GM19455 (cell line): Measurements from ENCODE around the gene TMEM198.

Experiments
- ATAC-seq: cut with Tn5 transposase; IDR thresholded peaks from one replicate; pipeline ENCODE4 v1.9.1; 2021; ENCODE audit not compliant: unreplicated experiment

TMEM198 gene

GRCh38 chr2:219543596-219544358 lies at the start of gene TMEM198, which contains the start of gene CHPF:
TSS of gene TMEM198 (plus strand) at chr2:219544028. CDS start at chr2:219544728, 700 bp downstream.
TSS of gene CHPF (minus strand) at chr2:219543809. CDS start at chr2:219543538, 271 bp downstream.
- ATAC-seq, result peak; percentile 74

- ATAC-seq, result no peak
These were observed 48.8 kb upstream of the TMEM198 start for GRCh38 chr2:219494952-219495530.

GRCh38 chr2:219495531-219496122 lies 48.2 kb upstream of the TMEM198 start:
- ATAC-seq, result no peak

- ATAC-seq, result no peak
These were observed 47.5 kb upstream of the TMEM198 start for GRCh38 chr2:219496247-219496824.

- ATAC-seq, result no peak
These were observed 46.9 kb upstream of the TMEM198 start for GRCh38 chr2:219496825-219497494.

- ATAC-seq, result peak; percentile 24
These were observed 46.1 kb upstream of the TMEM198 start for GRCh38 chr2:219497495-219498279.

GRCh38 chr2:219498280-219499057 lies 45.4 kb upstream of the TMEM198 start, which contains the start of gene GMPPA:
TSS of gene GMPPA (plus strand) at chr2:219498891. CDS start at chr2:219499976, 1,085 bp downstream.
- ATAC-seq, result peak; percentile 94

- peak; percentile 4 for ATAC-seq
These were observed 44.8 kb upstream of the TMEM198 start for GRCh38 chr2:219499058-219499307.

GRCh38 chr2:219499555-219499954 lies 44.3 kb upstream of the TMEM198 start:
- ATAC-seq, result no peak

GRCh38 chr2:219500135-219500534 lies 43.7 kb upstream of the TMEM198 start:
- ATAC-seq, result no peak

- no peak for ATAC-seq
These were observed 42.0 kb upstream of the TMEM198 start for GRCh38 chr2:219501849-219502248.

- ATAC-seq, result no peak
These were observed 41.2 kb upstream of the TMEM198 start for GRCh38 chr2:219502618-219503017.

GRCh38 chr2:219505585-219505984 lies 38.2 kb upstream of the TMEM198 start:
- ATAC-seq, result no peak

GRCh38 chr2:219506153-219506801 lies 37.6 kb upstream of the TMEM198 start:
- ATAC-seq, result no peak

GRCh38 chr2:219506802-219507526 lies 36.9 kb upstream of the TMEM198 start:
- no peak for ATAC-seq

GRCh38 chr2:219507581-219508443 lies 36.0 kb upstream of the TMEM198 start:
- ATAC-seq, result no peak

- ATAC-seq, result no peak
These were observed 35.4 kb upstream of the TMEM198 start for GRCh38 chr2:219508444-219508734.
